Transverse colon (tissue), 3 donors: ENCODE data around the gene CHMP3.

Source experiments
- POLR2A ChIP-seq: fragments of 450-650 bp; IDR thresholded peaks from one replicate; pipeline ENCODE4 v1.6.1; 2016; ENCODE audit warnings: antibody characterized with exemption, mild to moderate bottlenecking, moderate library complexity
- TF ChIP-seq, protein P1 (sequence below), 5 experiments: fragments of 200-600 bp in 3 of 5; fragments of 450-650 bp in 2 of 5; sonication (generic) in 3 of 5; IDR thresholded peaks; 1 replicate in 2 of 5; 2 replicates in 3 of 5; pipeline ENCODE4 v1.5.1; 2016 to 2017; ENCODE audit warnings: antibody characterized with exemption in 5 of 5, inconsistent platforms in 3 of 5, mild to moderate bottlenecking in 2 of 5, moderate library complexity in 1 of 5

DNA sequence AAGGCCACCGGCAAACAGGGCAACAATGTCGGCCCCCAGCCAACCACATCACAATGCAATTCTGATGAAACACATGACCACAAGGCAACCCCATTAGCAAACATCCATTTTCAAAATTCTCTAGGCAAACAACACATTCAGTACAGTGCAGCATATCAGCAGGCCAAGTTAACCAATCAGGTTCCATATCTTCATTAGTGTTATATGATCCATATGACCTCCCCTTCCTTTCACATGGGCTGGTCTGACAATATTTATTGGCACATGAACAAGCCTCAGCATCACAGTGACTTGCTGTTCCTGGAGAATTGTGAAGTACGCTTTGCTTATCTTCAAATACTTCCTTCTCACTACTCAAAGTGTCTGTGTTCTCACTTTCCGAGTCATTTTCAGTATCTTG lies 40.7 kb upstream of the CHMP3 start:
- TF ChIP-seq POLR2A: peak; percentile 5
- TF ChIP-seq, protein P1, sequence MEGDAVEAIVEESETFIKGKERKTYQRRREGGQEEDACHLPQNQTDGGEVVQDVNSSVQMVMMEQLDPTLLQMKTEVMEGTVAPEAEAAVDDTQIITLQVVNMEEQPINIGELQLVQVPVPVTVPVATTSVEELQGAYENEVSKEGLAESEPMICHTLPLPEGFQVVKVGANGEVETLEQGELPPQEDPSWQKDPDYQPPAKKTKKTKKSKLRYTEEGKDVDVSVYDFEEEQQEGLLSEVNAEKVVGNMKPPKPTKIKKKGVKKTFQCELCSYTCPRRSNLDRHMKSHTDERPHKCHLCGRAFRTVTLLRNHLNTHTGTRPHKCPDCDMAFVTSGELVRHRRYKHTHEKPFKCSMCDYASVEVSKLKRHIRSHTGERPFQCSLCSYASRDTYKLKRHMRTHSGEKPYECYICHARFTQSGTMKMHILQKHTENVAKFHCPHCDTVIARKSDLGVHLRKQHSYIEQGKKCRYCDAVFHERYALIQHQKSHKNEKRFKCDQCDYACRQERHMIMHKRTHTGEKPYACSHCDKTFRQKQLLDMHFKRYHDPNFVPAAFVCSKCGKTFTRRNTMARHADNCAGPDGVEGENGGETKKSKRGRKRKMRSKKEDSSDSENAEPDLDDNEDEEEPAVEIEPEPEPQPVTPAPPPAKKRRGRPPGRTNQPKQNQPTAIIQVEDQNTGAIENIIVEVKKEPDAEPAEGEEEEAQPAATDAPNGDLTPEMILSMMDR (IDR thresholded peaks at IDR 0.05): no peak
